Measurements from ENCODE around the gene NEK8.

The NEK8 gene

GRCh38 chr17:28707339-28707720 lies 21.3 kb upstream of the NEK8 start:
- in situ Hi-C loops (cut with HindIII; ENCODE audit: low sequenced_read_pairs): no loop called here

- in situ Hi-C loops (cut with HindIII; ENCODE audit: low sequenced_read_pairs): no loop called here
Observed at GRCh38 chr17:28710861-28711722, 17.5 kb upstream of the NEK8 start.

- in situ Hi-C loops (cut with HindIII; ENCODE audit: low sequenced_read_pairs): no loop called here
Observed at GRCh38 chr17:28711723-28712031, 16.9 kb upstream of the NEK8 start, which contains the start of gene PROCA1. PROCA1 (minus strand) TSS chr17:28711888; CDS start chr17:28711660, 228 bp downstream.

DNA sequence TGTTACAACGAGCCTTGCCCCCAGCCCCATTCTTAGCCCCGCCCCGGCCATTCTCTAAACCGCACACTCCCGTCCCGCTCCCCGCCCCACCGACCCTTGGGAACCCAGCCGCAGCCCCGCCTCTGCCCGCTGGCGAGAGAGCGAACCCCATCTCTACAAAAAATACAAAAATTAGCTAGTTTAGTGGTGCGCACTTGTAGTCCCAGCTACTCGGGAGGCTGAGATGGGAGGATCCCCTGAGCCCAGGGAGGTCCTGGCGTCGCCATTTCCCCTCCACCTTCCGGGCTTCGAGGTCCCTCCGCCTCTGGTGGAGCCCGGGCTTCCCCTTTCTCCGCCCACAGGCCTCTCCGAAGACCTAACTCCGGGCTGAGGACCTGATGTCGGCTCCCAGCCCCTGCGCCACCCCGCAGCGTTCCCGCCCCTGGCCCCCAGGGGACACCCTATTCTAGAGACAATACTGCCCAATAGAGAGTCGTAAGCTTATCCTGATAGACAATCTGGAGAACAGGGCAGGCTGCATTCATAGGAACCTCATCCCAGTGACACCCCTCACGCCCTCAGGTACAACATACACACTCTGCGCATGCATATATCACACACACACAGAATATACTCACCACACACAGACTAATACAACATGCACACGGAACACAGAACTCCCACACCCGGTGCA lies 16.4 kb upstream of the NEK8 start:
- in situ Hi-C loops (cut with HindIII; ENCODE audit: low sequenced_read_pairs): no loop called here

- in situ Hi-C loops (cut with HindIII; ENCODE audit: low sequenced_read_pairs): no loop called here
Observed at GRCh38 chr17:28712705-28713415, 15.7 kb upstream of the NEK8 start.

GRCh38 chr17:28714281-28714680 lies 14.3 kb upstream of the NEK8 start:
- in situ Hi-C loops (cut with HindIII; ENCODE audit: low sequenced_read_pairs): no loop called here

DNA sequence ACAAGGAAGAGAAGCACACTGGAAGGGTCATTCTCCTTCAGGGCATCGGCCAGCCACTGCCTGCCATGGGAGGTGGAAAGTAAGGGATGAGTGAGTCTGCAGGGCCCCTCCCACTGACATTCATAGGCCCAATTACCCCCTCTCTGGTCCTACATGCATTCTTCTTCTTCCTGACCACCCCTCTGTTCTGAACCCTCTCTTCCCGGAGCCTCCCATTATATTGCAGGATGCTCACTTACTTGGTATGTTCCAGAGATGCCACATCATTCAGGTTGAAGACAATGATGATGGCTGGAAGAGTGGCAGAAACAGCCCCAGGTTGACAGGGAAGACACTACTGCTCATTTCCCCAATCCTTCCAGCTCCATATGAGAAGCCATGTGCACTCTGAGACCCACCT lies 13.4 kb upstream of the NEK8 start:
- in situ Hi-C loops (cut with HindIII; ENCODE audit: low sequenced_read_pairs): no loop called here

GRCh38 chr17:28716740-28717577 lies 11.6 kb upstream of the NEK8 start:
- in situ Hi-C loops (cut with HindIII; ENCODE audit: low sequenced_read_pairs): no loop called here

DNA sequence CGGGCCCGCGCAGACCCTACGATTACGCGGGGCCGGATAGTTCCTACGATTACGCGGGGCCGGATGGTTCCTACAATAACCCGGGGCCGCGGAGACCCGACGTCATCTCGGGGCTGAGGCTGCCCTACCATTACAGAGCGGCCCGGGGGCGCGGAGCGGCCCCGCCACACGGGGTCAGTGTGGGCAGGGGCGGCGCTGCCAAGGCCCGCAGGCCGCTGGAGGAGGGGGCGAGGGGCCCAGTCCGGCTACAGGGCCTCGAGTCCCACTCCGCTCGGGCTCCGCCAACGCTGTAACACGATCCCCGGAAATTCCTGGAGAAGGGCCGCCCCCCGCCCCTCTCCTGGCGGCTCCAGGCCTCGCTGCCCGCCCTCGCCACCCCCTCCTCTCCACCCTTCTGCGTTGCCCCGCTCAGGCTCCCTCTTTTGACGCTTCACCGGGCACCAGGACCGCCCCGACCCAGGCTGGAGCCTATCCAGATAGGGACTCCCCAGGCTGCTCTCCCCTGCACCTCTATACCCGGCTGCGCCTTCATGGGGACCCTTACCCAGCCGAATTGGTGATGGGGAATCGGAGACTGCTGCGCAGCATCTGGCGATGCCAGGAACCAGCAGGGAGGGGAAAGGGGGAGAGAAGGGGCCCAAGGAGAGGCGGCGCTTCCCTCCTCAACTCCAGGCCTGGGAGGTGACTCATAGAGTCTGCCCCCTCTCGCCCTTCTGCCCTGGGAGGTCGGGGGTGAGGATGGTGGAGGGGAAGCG lies 10.8 kb upstream of the NEK8 start, which contains the start of gene RAB34:
Gene RAB34 (minus strand): TSS at position 291 of the 755 bp plus-strand sequence. CDS start 602 bp downstream, outside the sequence.
- in situ Hi-C loops (cut with HindIII; ENCODE audit: low sequenced_read_pairs): no loop called here

- in situ Hi-C loops (cut with HindIII; ENCODE audit: low sequenced_read_pairs): no loop called here
Observed at GRCh38 chr17:28718333-28719020, 10.1 kb upstream of the NEK8 start.

- in situ Hi-C loops (cut with HindIII; ENCODE audit: low sequenced_read_pairs): no loop called here
Observed at GRCh38 chr17:28719021-28719433, 9.6 kb upstream of the NEK8 start.

GRCh38 chr17:28720247-28720996 lies 8.2 kb upstream of the NEK8 start:
- in situ Hi-C loops (cut with HindIII; ENCODE audit: low sequenced_read_pairs): loop anchor here (5.0 to 10.0 kb wide), 3 partner anchors 42 to 184 kb away; partner anchors contain the start of genes DHRS13, SDF2 and SUPT6H

GRCh38 chr17:28720997-28721329 lies 7.6 kb upstream of the NEK8 start:
- in situ Hi-C loops (cut with HindIII; ENCODE audit: low sequenced_read_pairs): loop anchor here (5.0 to 10.0 kb wide), 3 partner anchors 41 to 184 kb away; partner anchors contain the start of genes DHRS13, SDF2 and SUPT6H

GRCh38 chr17:28722417-28723158 lies 6.0 kb upstream of the NEK8 start:
- in situ Hi-C loops (cut with HindIII; ENCODE audit: low sequenced_read_pairs): loop anchor here (5.0 to 10.0 kb wide), 3 partner anchors 40 to 182 kb away; partner anchors contain the start of genes DHRS13, SDF2 and SUPT6H

DNA sequence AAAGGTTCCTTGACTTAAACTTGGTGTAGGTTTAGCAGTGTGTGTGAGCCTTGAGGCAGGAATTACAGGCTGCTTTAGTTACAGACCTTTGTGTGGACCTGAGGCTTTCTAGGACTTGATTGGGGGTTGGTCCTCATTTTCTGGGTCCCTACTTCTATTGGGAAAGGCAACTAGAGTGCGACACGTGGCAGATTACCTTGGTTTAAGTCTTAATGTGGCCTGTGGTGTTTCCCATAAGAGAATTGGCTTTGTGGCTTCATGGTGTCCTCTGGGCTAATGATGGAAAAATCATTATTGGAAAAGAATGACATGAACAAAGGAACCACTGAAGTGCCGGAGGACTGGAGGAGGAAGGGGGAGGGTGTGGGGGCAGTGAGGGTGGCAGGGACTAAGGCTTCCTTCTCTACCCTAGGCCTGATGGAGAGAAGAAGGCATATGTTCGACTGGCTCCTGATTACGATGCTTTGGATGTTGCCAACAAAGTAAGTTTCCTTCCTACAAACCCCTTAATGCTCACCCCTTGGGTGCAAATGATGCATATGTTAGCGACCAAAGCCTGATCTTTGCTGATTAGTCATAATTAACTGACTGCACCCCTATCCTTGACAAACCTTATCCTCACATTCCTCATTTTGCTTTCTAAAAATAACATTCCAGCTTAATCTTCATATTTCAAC lies 5.3 kb upstream of the NEK8 start:
- in situ Hi-C loops (cut with HindIII; ENCODE audit: low sequenced_read_pairs): loop anchor here (5.0 to 10.0 kb wide), 3 partner anchors 39 to 182 kb away; partner anchors contain the start of genes DHRS13, SDF2 and SUPT6H

- in situ Hi-C loops (cut with HindIII; ENCODE audit: low sequenced_read_pairs): loop anchor here (5.0 to 10.0 kb wide), 3 partner anchors 38 to 181 kb away; partner anchors contain the start of genes DHRS13, SDF2 and SUPT6H
Observed at GRCh38 chr17:28723836-28724499, 4.6 kb upstream of the NEK8 start.

All from endothelial cell of hepatic sinusoid (primary cell).